OCI-LY7 (cell line): ENCODE measurements around the gene MYO9B. TPM values are rescaled to one million over a fixed set of nuclear protein-coding genes. Genes with fewer than 3 reads are reported as not detected.
A peak's percentile ranks its signal among the peaks of the same experiment; 100 is the strongest.

Source experiments
- BruUV-seq: library from RNA; stranded (reverse); fragments of 400-500 nt; replicated peaks from 2 replicates; lab custom pipeline; 2021; lab: Mats Ljungman, UMichigan
- CTCF ChIA-PET: fragments of 300-600 bp; sonication (Branson Sonifier 250); formaldehyde crosslinking; loops from one replicate; lab custom pipeline; 2022; ENCODE audit warnings: antibody characterized with exemption; ENCODE audit not compliant: unreplicated experiment; lab: Charles Lee
- POLR2A ChIA-PET: fragments of 300-600 bp; sonication (Branson Sonifier 250); formaldehyde crosslinking; loops from one replicate; lab custom pipeline; 2022; ENCODE audit warnings: antibody characterized with exemption; lab: Charles Lee
- DNase-seq: peaks from one replicate; pipeline ENCODE4 v3.0.0-alpha.2; 2015; ENCODE audit warnings: low spot score
- H2AFZ ChIP-seq: fragments of 200-600 bp; sonication (generic), shearing (Covaris generic); 2 replicates; pipeline ENCODE4 v1.6.1; 2014; ENCODE audit warnings: mild to moderate bottlenecking, antibody characterized with exemption, low read length, moderate library complexity
- H3K27ac ChIP-seq: fragments of 200-600 bp; sonication (generic); 2 replicates; pipeline ENCODE4 v1.5.1; 2014; ENCODE audit warnings: mixed run types, low read depth, mild to moderate bottlenecking, moderate library complexity, low read length, inconsistent platforms; ENCODE audit not compliant: poor library complexity, severe bottlenecking
- H3K36me3 ChIP-seq: fragments of 200-600 bp; sonication (generic); 2 replicates; pipeline ENCODE4 v1.6.1; 2014; ENCODE audit warnings: mild to moderate bottlenecking, antibody characterized with exemption, low read length, moderate library complexity, mixed read lengths; ENCODE audit not compliant: insufficient read depth
- H3K4me1 ChIP-seq: fragments of 200-600 bp; sonication (generic); 2 replicates; pipeline ENCODE4 v1.5.1; 2014; ENCODE audit warnings: mild to moderate bottlenecking, low read length; ENCODE audit not compliant: insufficient read depth, poor library complexity, severe bottlenecking
- H3K4me2 ChIP-seq: fragments of 200-600 bp; sonication (generic); 2 replicates; pipeline ENCODE4 v1.6.1; 2014; ENCODE audit warnings: mild to moderate bottlenecking, low read length
- H3K4me3 ChIP-seq: fragments of 200-600 bp; sonication (generic); 2 replicates; pipeline ENCODE4 v1.5.1; 2014; ENCODE audit warnings: mild to moderate bottlenecking, low read depth, low read length; ENCODE audit not compliant: poor library complexity, severe bottlenecking
- H3K79me2 ChIP-seq: fragments of 200-600 bp; sonication (generic); 2 replicates; pipeline ENCODE4 v1.6.1; 2016; ENCODE audit warnings: low read depth, mild to moderate bottlenecking, low read length, moderate library complexity, mixed read lengths; ENCODE audit not compliant: insufficient read depth
- H3K9me2 ChIP-seq: fragments of 200-600 bp; sonication (generic); 2 replicates; pipeline ENCODE4 v1.6.1; 2016; ENCODE audit warnings: mild to moderate bottlenecking, low read length, mixed read lengths; ENCODE audit not compliant: insufficient read depth
- H3K9me3 ChIP-seq: fragments of 200-600 bp; sonication (generic); 2 replicates; pipeline ENCODE4 v1.6.1; 2014; ENCODE audit warnings: mild to moderate bottlenecking, mixed run types, low read length, mixed read lengths
- H4K20me1 ChIP-seq: fragments of 200-600 bp; sonication (generic); 2 replicates; pipeline ENCODE4 v1.6.1; 2014; ENCODE audit warnings: mild to moderate bottlenecking, antibody characterized with exemption, low read length, moderate library complexity, mixed read lengths; ENCODE audit not compliant: insufficient read depth
- EZH2phosphoT487 ChIP-seq: fragments of 200-600 bp; sonication (generic); IDR thresholded peaks from 2 replicates; pipeline ENCODE4 v1.6.1; 2018; ENCODE audit warnings: low read depth, borderline replicate concordance, mild to moderate bottlenecking, mixed run types, antibody characterized with exemption, low read length, moderate library complexity, mixed read lengths
- intact Hi-C: fragments of 100-400 bp; cut with micrococcal nuclease; formaldehyde crosslinking; loops from one replicate; pipeline ENCODE4 v1.10.0; 2022; ENCODE audit not compliant: unreplicated experiment
- total RNA-seq, 2 experiments: library from RNA; depleted of rRNA in 1 of 2; stranded (reverse); fragments of >200 nt in 1 of 2; shearing (Covaris generic) in 1 of 2; gene quantifications; 2 replicates each; pipeline ENCODE4 v1.2.3, GENCODE V29; 2014 to 2022
- TF ChIP-seq, protein P1 (sequence below): fragments of 200-600 bp; sonication (generic); conservative IDR thresholded peaks from 2 replicates; pipeline ENCODE4 v1.5.1; 2014; ENCODE audit warnings: mild to moderate bottlenecking, antibody characterized with exemption, low read length, moderate library complexity, mixed read lengths

MYO9B gene
- total RNA-seq, 2 experiments from 2014 or later: 74.7 to 150 TPM

DNA sequence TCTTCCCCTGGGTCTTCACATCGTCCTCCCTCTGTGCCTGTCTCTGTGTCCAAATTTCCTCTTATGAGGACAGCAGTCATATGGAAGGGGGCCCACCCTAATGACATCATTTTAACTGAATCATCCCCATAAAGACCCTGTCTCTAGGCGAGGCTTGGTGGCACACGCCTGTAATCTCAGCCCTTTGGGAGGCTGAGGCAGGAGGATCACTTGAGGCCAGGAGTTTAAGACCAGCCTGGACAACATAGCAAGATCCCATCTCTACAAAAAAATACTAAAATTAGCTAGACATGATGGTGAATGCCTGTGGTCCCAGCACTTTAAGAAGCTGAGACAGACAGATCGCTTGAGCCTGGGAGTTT lies 4.8 kb downstream of the MYO9B start:
- intact Hi-C loops: loop anchor here (1.0 to 2.0 kb wide), 2 partner anchors 45 to 110 kb away; no protein-coding TSS in a partner anchor
- TF ChIP-seq EZH2phosphoT487: no peak
- TF ChIP-seq, protein P1, sequence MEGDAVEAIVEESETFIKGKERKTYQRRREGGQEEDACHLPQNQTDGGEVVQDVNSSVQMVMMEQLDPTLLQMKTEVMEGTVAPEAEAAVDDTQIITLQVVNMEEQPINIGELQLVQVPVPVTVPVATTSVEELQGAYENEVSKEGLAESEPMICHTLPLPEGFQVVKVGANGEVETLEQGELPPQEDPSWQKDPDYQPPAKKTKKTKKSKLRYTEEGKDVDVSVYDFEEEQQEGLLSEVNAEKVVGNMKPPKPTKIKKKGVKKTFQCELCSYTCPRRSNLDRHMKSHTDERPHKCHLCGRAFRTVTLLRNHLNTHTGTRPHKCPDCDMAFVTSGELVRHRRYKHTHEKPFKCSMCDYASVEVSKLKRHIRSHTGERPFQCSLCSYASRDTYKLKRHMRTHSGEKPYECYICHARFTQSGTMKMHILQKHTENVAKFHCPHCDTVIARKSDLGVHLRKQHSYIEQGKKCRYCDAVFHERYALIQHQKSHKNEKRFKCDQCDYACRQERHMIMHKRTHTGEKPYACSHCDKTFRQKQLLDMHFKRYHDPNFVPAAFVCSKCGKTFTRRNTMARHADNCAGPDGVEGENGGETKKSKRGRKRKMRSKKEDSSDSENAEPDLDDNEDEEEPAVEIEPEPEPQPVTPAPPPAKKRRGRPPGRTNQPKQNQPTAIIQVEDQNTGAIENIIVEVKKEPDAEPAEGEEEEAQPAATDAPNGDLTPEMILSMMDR: no peak; the same call in 1 of the 2 replicates
- H2AFZ ChIP-seq: no peak overlapping the region
- peaks cover 6% of the 10 kb centered on the region; the same call in 1 of the 2 replicates for H4K20me1 ChIP-seq
- no peak for DNase-seq
- peaks cover 90% of the 10 kb centered on the region for H3K79me2 ChIP-seq
- POLR2A ChIA-PET: interaction anchor here (0.9 kb wide), 1 partner anchor 45 kb away, joined by 5 read pairs; no protein-coding TSS in a partner anchor
- H3K4me3 ChIP-seq: peak overlapping the region; percentile 68
- CTCF ChIA-PET: no interaction called here
- H3K27ac ChIP-seq: peak overlapping the region; percentile 67
- no TSS peak for BruUV-seq
- H3K9me3 ChIP-seq: no peaks in the 10 kb centered on the region
- H3K4me2 ChIP-seq: peak overlapping the region; percentile 93
- no peaks in the 10 kb centered on the region for H3K9me2 ChIP-seq
- H3K36me3 ChIP-seq: peaks cover 12% of the 10 kb centered on the region; the same call in 1 of the 2 replicates
- peaks cover 53% of the 10 kb centered on the region for H3K4me1 ChIP-seq

DNA sequence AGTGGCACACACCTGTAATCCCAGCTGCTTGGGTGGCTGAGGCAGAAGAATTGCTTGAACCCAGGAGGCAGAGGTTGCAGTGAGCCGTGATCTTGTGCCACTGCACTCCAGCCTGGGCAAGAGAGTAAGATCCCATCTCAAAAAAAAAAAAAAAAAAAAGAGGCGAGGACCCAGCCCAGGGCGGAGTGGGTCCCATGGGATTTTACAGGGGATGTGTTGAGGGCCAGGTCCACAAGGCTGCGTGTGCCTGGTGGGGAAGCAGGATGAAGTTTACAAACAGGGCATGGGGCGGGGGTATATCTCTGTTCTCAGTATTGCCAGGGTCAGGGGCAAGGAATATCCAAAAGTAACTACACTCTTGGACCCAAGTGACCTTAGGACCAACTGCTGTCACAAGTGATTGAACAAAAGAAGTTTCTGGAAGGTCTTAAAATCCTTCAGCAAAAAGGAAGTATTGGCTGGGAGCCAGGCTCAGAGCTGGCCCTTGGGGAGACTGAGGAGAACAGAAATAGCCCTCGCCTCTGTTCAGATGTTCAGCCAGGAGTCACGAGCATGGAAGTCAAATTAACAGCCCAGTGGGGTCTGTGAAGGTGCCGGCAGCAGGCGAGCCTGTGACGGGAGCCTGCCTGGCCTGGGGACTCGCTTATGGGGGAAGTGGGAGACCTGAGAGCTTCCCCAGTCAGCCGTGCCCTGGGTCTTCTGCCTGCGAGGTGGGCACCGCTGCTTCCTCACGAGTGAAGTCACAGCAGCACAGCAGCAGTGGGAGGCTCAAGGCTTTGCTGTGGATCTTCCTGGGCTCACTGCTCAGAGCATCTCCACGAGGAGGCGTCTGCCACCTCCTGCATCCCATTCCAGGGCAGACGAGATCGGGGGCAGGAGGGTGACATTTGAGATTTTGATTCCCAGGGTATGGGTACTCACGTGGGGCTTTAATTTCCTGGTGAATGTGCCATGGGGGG lies 6.4 kb downstream of the MYO9B start:
- Histone ChIP-seq H3K4me2 (peak overlapping the region; percentile 55), H3K9me2 (no peaks in the 10 kb centered on the region), H3K9me3 (no peaks in the 10 kb centered on the region), H3K36me3 (peaks cover 26% of the 10 kb centered on the region), H4K20me1 (peaks cover 6% of the 10 kb centered on the region; the same call in 1 of the 2 replicates), H3K4me3 (peak overlapping the region; percentile 5), H3K4me1 (peaks cover 49% of the 10 kb centered on the region), H3K27ac (no peak overlapping the region), H3K79me2 (peaks cover 88% of the 10 kb centered on the region), H2AFZ (no peak overlapping the region)
- CTCF ChIA-PET: no interaction called here
- no TSS peak for BruUV-seq
- POLR2A ChIA-PET: no interaction called here
- TF ChIP-seq EZH2phosphoT487: no peak
- TF ChIP-seq, protein P1: no peak
- intact Hi-C loops: loop anchor here (2.0 kb wide), 1 partner anchor 109 kb away; no protein-coding TSS in a partner anchor
- DNase-seq: no peak
